CD14-positive monocyte (primary cell): ENCODE results near the gene CTNND1. TPM values are rescaled to one million over a fixed set of nuclear protein-coding genes. Genes with fewer than 3 reads are reported as not detected.

Experiments used
- DNase-seq, 3 donors: peaks; one replicate each; pipeline ENCODE4 v3.0.0-alpha.2; 2011 to 2022
- H2AFZ ChIP-seq: 2 replicates; pipeline ENCODE4 v1.6.0; 2012; ENCODE audit warnings: mild to moderate bottlenecking, low read depth, low read length, inconsistent platforms; ENCODE audit not compliant: insufficient read depth, poor library complexity, severe bottlenecking
- H3K27ac ChIP-seq, 2 donors: 1 replicate in 1 of 2; 2 replicates in 1 of 2; pipeline ENCODE4 v1.5.1; 2012 to 2013; ENCODE audit warnings: low read length in 2 of 2, control low read depth in 1 of 2, inconsistent platforms in 1 of 2, low read depth in 1 of 2, mild to moderate bottlenecking in 1 of 2
- H3K27me3 ChIP-seq, 2 donors: one replicate each; pipeline versions ENCODE4 v1.6.0 to v1.6.1; 2011 to 2013; ENCODE audit warnings: low read length in 2 of 2; ENCODE audit not compliant: control insufficient read depth in 2 of 2, insufficient read depth in 2 of 2
- H3K36me3 ChIP-seq, 2 donors: replicated peaks in 1 of 2; 1 replicate in 1 of 2; 2 replicates in 1 of 2; pipeline versions ENCODE4 v1.5.1 to v1.6.1; 2012 to 2013; ENCODE audit warnings: low read length in 2 of 2, control low read depth in 1 of 2, inconsistent platforms in 1 of 2, mild to moderate bottlenecking in 1 of 2; ENCODE audit not compliant: insufficient read depth in 2 of 2, control insufficient read depth in 1 of 2
- H3K4me1 ChIP-seq, 2 donors: 1 replicate in 1 of 2; 2 replicates in 1 of 2; pipeline versions ENCODE4 v1.5.1 to v1.6.1; 2012 to 2013; ENCODE audit warnings: low read length in 2 of 2, control low read depth in 1 of 2, inconsistent platforms in 1 of 2, mild to moderate bottlenecking in 1 of 2, moderate library complexity in 1 of 2; ENCODE audit not compliant: insufficient read depth in 2 of 2, control insufficient read depth in 1 of 2
- H3K4me2 ChIP-seq: replicated peaks from 2 replicates; pipeline ENCODE3; 2012; ENCODE audit warnings: low read length, moderate library complexity, mild to moderate bottlenecking; ENCODE audit not compliant: poor library complexity, severe bottlenecking; ENCODE audit errors: extremely low read depth
- H3K4me3 ChIP-seq, 3 experiments: fragments of 200-600 bp in 1 of 3; sonication (generic) in 1 of 3; replicated peaks in 1 of 3; 1 replicate in 2 of 3; 2 replicates in 1 of 3; pipeline ENCODE4 v1.5.1; 2011 to 2013; ENCODE audit warnings: low read length in 3 of 3, mild to moderate bottlenecking in 3 of 3, control low read depth in 2 of 3, low read depth in 2 of 3, inconsistent platforms in 1 of 3, moderate library complexity in 1 of 3
- H3K79me2 ChIP-seq: 2 replicates; pipeline ENCODE4 v1.6.0; 2012; ENCODE audit warnings: mild to moderate bottlenecking, control low read depth, inconsistent platforms, low read length, moderate library complexity; ENCODE audit not compliant: insufficient read depth
- H3K9ac ChIP-seq: 2 replicates; pipeline ENCODE4 v1.6.0; 2017; ENCODE audit warnings: low read length, mild to moderate bottlenecking; ENCODE audit not compliant: insufficient read depth, poor library complexity, severe bottlenecking
- H3K9me3 ChIP-seq, 2 donors: replicated peaks in 1 of 2; 1 replicate in 1 of 2; 2 replicates in 1 of 2; pipeline versions ENCODE4 v1.5.1 to v1.6.1; 2012 to 2013; ENCODE audit warnings: low read length in 2 of 2, control low read depth in 1 of 2; ENCODE audit not compliant: control insufficient read depth in 1 of 2, insufficient read depth in 1 of 2
- H4K20me1 ChIP-seq: 2 replicates; pipeline ENCODE4 v1.6.0; 2012; ENCODE audit warnings: mild to moderate bottlenecking, low read length, control low read depth, moderate library complexity; ENCODE audit not compliant: insufficient read depth
- H3K27ac Mint-ChIP-seq, 7 donors: one replicate each; pipeline ENCODE4 v1.8.0; 2020; ENCODE audit warnings: mild to moderate bottlenecking in 7 of 7, mixed read lengths in 7 of 7, moderate library complexity in 6 of 7, inconsistent platforms in 2 of 7
- H3K27me3 Mint-ChIP-seq, 3 donors: one replicate each; pipeline ENCODE4 v1.8.0; 2021 to 2022; ENCODE audit warnings: low read depth in 3 of 3, mild to moderate bottlenecking in 3 of 3, mixed read lengths in 3 of 3, moderate library complexity in 3 of 3, inconsistent platforms in 1 of 3
- H3K36me3 Mint-ChIP-seq, 2 donors: one replicate each; pipeline ENCODE4 v1.8.0; 2020; ENCODE audit warnings: mixed read lengths in 2 of 2, inconsistent platforms in 1 of 2, mild to moderate bottlenecking in 1 of 2
- H3K4me1 Mint-ChIP-seq: one replicate; pipeline ENCODE4 v1.8.0; 2020; ENCODE audit warnings: mild to moderate bottlenecking, mixed read lengths
- H3K4me3 Mint-ChIP-seq, 2 donors: one replicate each; pipeline ENCODE4 v1.8.0; 2020; ENCODE audit warnings: mild to moderate bottlenecking in 2 of 2, mixed read lengths in 2 of 2, moderate library complexity in 1 of 2
- H3K9me3 Mint-ChIP-seq, 7 donors: one replicate each; pipeline ENCODE4 v1.8.0; 2020 to 2022; ENCODE audit warnings: mixed read lengths in 7 of 7, mild to moderate bottlenecking in 6 of 7, moderate library complexity in 6 of 7, inconsistent platforms in 2 of 7
- WGBS: methylation state at CpG from one replicate; pipeline ENCODE4 v1.1.5; 2013; ENCODE audit warnings: missing lambda C conversion rate; ENCODE audit not compliant: insufficient coverage; 5-methylcytosine and 5-hydroxymethylcytosine counted together
- intact Hi-C, 2 donors: fragments of 100-400 bp; cut with micrococcal nuclease; formaldehyde crosslinking; loops; one replicate each; pipeline versions ENCODE4 v1.15.0 to v1.15.1; 2023
- polyA plus RNA-seq, 3 donors: library from polyadenylated mRNA; depleted of rRNA in 1 of 3; unstranded in 2 of 3; stranded (reverse) in 1 of 3; fragments of 300-500 nt in 2 of 3; fragments of >200 nt in 1 of 3; fragmentation: Illumina TruSeq in 2 of 3; gene quantifications; 1 replicate in 2 of 3; 2 replicates in 1 of 3; pipeline ENCODE4 v1.2.3, GENCODE V29; 2012 to 2021
- TF ChIP-seq, protein P1 (sequence below): fragments of 200-600 bp; IDR thresholded peaks from one replicate; pipeline ENCODE4 v1.8.0; 2022; ENCODE audit warnings: antibody characterized with exemption, mild to moderate bottlenecking

The CTNND1 gene
- polyA plus RNA-seq, 3 donors = 10.8 to 36.0 (median 13.7) TPM

DNA sequence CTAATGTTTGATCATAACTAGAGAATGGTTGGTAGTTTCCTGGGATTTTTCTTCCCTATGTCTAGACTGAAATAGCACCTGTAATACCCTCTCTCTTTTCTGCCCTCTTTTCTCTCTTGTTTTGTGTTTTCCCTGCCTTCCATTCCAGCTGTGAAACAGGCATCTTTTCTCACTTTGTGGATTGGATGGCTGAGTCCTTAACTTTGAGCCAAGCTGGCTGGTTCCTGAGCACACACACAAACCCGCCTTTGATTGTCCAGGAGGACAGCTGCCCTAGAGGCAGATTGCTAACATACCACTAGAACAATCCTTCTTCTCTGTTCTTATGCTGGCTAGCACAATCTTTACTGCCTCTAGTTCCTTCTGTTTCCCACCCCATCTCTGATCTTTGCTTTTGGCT lies 17.7 kb downstream of the CTNND1 start:
- no peaks in the 10 kb centered on the region for H3K27me3 ChIP-seq
- H3K79me2 ChIP-seq = peaks cover 84% of the 10 kb centered on the region
- Mint-ChIP-seq H3K9me3 (peaks cover 0 to 2% (median 0%) of the 10 kb centered on the region in 7 donors), H3K36me3 (peaks cover 28 to 37% of the 10 kb centered on the region in 2 donors), H3K4me1 (peaks cover 61% of the 10 kb centered on the region), H3K27ac (peak overlapping the region in 1 of 7 donors; percentile 40), H3K4me3 (no peak overlapping the region), H3K27me3 (no peaks in the 10 kb centered on the region)
- H3K4me1 ChIP-seq = peaks cover 24 to 43% of the 10 kb centered on the region in 2 donors
- TF ChIP-seq, protein P1, sequence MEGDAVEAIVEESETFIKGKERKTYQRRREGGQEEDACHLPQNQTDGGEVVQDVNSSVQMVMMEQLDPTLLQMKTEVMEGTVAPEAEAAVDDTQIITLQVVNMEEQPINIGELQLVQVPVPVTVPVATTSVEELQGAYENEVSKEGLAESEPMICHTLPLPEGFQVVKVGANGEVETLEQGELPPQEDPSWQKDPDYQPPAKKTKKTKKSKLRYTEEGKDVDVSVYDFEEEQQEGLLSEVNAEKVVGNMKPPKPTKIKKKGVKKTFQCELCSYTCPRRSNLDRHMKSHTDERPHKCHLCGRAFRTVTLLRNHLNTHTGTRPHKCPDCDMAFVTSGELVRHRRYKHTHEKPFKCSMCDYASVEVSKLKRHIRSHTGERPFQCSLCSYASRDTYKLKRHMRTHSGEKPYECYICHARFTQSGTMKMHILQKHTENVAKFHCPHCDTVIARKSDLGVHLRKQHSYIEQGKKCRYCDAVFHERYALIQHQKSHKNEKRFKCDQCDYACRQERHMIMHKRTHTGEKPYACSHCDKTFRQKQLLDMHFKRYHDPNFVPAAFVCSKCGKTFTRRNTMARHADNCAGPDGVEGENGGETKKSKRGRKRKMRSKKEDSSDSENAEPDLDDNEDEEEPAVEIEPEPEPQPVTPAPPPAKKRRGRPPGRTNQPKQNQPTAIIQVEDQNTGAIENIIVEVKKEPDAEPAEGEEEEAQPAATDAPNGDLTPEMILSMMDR = no peak
- no peak overlapping the region for H2AFZ ChIP-seq
- H3K4me2 ChIP-seq = no peak overlapping the region
- H3K9ac ChIP-seq = no peak overlapping the region
- H3K4me3 ChIP-seq = no peak overlapping the region
- peaks cover 72% of the 10 kb centered on the region for H4K20me1 ChIP-seq
- H3K9me3 ChIP-seq = no peaks in the 10 kb centered on the region
- no peak for DNase-seq
- WGBS = 83% methylated on average over 1 of the region's 1 CpG
- H3K27ac ChIP-seq = no peak overlapping the region
- intact Hi-C loops = no loop called here
- H3K36me3 ChIP-seq = peaks cover 0 to 9% of the 10 kb centered on the region in 2 donors

DNA sequence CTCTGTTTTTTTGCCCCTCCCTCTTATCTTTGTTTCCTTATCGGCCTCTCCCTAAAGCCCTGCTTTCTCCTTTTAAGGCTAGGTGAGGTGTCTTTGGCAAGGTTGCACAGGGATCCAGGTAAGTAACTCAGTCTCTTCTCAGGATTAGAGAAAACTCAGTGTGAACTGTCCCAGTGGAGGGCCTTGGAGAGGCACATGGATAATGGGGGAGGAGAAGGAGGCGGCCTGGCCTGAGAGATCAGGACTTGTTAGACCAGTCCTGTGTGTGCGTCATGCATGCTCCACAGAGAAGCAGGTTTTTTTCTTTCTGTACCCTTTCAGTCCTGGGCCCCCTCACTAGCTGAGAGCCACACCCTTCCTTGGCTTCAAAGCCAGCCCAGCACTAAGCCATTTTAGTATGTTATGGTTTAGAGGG lies 19.9 kb downstream of the CTNND1 start:
- Mint-ChIP-seq H3K4me1 (peaks cover 60% of the 10 kb centered on the region), H3K27me3 (no peaks in the 10 kb centered on the region), H3K36me3 (peaks cover 32 to 45% of the 10 kb centered on the region in 2 donors), H3K9me3 (peaks cover 0 to 2% (median 0%) of the 10 kb centered on the region in 7 donors), H3K27ac (peak overlapping the region in 1 of 7 donors; percentile 59), H3K4me3 (no peak overlapping the region)
- Histone ChIP-seq H3K36me3 (peaks cover 0 to 9% of the 10 kb centered on the region in 2 donors), H3K4me3 (no peak overlapping the region), H3K4me1 (peaks cover 15 to 40% of the 10 kb centered on the region in 2 donors), H4K20me1 (peaks cover 54% of the 10 kb centered on the region), H3K27ac (no peak overlapping the region), H3K9me3 (no peaks in the 10 kb centered on the region), H3K27me3 (no peaks in the 10 kb centered on the region), H3K9ac (no peak overlapping the region), H3K4me2 (no peak overlapping the region), H2AFZ (no peak overlapping the region), H3K79me2 (peaks cover 83% of the 10 kb centered on the region)
- intact Hi-C loops = no loop called here
- WGBS = 90% methylated on average over 2 of the region's 3 CpGs
- TF ChIP-seq, protein P1 = no peak
- DNase-seq = no peak
